SK-N-SH (cell line): ENCODE data around the gene MBIP. TPM values are rescaled to one million over a fixed set of nuclear protein-coding genes. Genes with fewer than 3 reads are reported as not detected.

ENCODE experiments used
- CTCF ChIA-PET: fragments of 300-600, 350-600 bp; formaldehyde crosslinking; extraction: SDS; loops from one replicate; lab custom pipeline; 2021; lab: Yijun Ruan, JAX
- POLR2A ChIA-PET: fragments of 350-600 bp; sonication (Branson Sonifier 250); formaldehyde crosslinking; extraction: SDS; loops from one replicate; lab custom pipeline; 2020; ENCODE audit warnings: antibody characterized with exemption, inconsistent platforms; lab: Yijun Ruan, JAX
- DNase-seq: peaks from one replicate; pipeline ENCODE4 v3.0.0; 2012
- H2AFZ ChIP-seq: fragments of 200-600 bp; sonication (generic); 2 replicates; pipeline ENCODE4 v1.8.1; 2016; ENCODE audit warnings: antibody characterized with exemption, mild to moderate bottlenecking, low read depth
- H3F3A ChIP-seq: fragments of 200-600 bp; sonication (generic); replicated peaks from 2 replicates; pipeline ENCODE3; 2016; ENCODE audit warnings: antibody characterized with exemption, mild to moderate bottlenecking; ENCODE audit not compliant: insufficient read depth
- H3K27ac ChIP-seq, 2 experiments: fragments of 200-500 bp in 1 of 2; fragments of 200-600 bp in 1 of 2; sonication (Bioruptor generic) in 1 of 2; sonication (generic), shearing (Covaris generic) in 1 of 2; 2 replicates each; pipeline versions ENCODE4 v1.5.1 to v1.6.1; 2014 to 2016; ENCODE audit warnings: low read depth in 2 of 2, inconsistent platforms in 1 of 2, low read length in 1 of 2, mild to moderate bottlenecking in 1 of 2, mixed read lengths in 1 of 2
- H3K27me3 ChIP-seq: fragments of 200-600 bp; sonication (generic), shearing (Covaris generic); 2 replicates; pipeline ENCODE4 v1.6.1; 2016; ENCODE audit warnings: mixed run types; ENCODE audit not compliant: insufficient read depth
- H3K36me3 ChIP-seq, 2 experiments: fragments of 200-500 bp in 1 of 2; fragments of 200-600 bp in 1 of 2; sonication (Bioruptor generic) in 1 of 2; sonication (generic) in 1 of 2; replicated peaks in 1 of 2; 2 replicates each; pipeline versions ENCODE3 to v1.5.1; 2014 to 2016; ENCODE audit warnings: low read length in 1 of 2, mild to moderate bottlenecking in 1 of 2; ENCODE audit not compliant: insufficient read depth in 2 of 2, control insufficient read depth in 1 of 2
- H3K4me1 ChIP-seq, 2 experiments: fragments of 200-500 bp in 1 of 2; fragments of 200-600 bp in 1 of 2; sonication (Bioruptor generic) in 1 of 2; sonication (generic), shearing (Covaris generic) in 1 of 2; 2 replicates each; pipeline versions ENCODE4 v1.5.1 to v1.6.1; 2014 to 2016; ENCODE audit warnings: low read depth in 1 of 2, low read length in 1 of 2, mixed run types in 1 of 2; ENCODE audit not compliant: insufficient read depth in 2 of 2, control insufficient read depth in 1 of 2
- H3K4me2 ChIP-seq: fragments of 200-600 bp; sonication (generic), shearing (Covaris generic); 2 replicates; pipeline ENCODE4 v1.6.1; 2017; ENCODE audit warnings: mixed run types
- H3K4me3 ChIP-seq, 2 experiments: fragments of 200-500 bp in 1 of 2; fragments of 200-600 bp in 1 of 2; sonication (Bioruptor generic) in 1 of 2; sonication (generic), shearing (Covaris generic) in 1 of 2; 2 replicates each; pipeline versions ENCODE4 v1.5.1 to v1.8.1; 2014 to 2016; ENCODE audit warnings: low read depth in 2 of 2, inconsistent platforms in 1 of 2, low read length in 1 of 2, mild to moderate bottlenecking in 1 of 2, mixed read lengths in 1 of 2, moderate library complexity in 1 of 2
- H3K79me2 ChIP-seq: fragments of 200-600 bp; sonication (generic); 2 replicates; pipeline ENCODE4 v1.8.1; 2017; ENCODE audit warnings: mild to moderate bottlenecking; ENCODE audit not compliant: insufficient read depth
- H3K9ac ChIP-seq: fragments of 200-600 bp; sonication (generic); 2 replicates; pipeline ENCODE4 v1.6.1; 2017; ENCODE audit warnings: mixed run types
- H3K9me2 ChIP-seq: fragments of 200-600 bp; sonication (generic); 2 replicates; pipeline ENCODE4 v1.6.1; 2017; ENCODE audit warnings: mixed run types
- H3K9me3 ChIP-seq: fragments of 200-600 bp; sonication (generic); 2 replicates; pipeline ENCODE4 v1.6.1; 2017; ENCODE audit warnings: mixed run types, mild to moderate bottlenecking, moderate library complexity
- H4K20me1 ChIP-seq: fragments of 200-600 bp; sonication (generic); 2 replicates; pipeline ENCODE4 v1.6.1; 2017; ENCODE audit warnings: mild to moderate bottlenecking, mixed run types; ENCODE audit not compliant: insufficient read depth
- CTCF ChIP-seq: fragments of 200-600 bp; sonication (generic); IDR thresholded peaks from 2 replicates; pipeline ENCODE4 v1.6.1; 2017; ENCODE audit warnings: antibody characterized with exemption, mild to moderate bottlenecking, moderate library complexity
- EP300 ChIP-seq, 2 experiments: IDR thresholded peaks; 2 replicates each; pipeline versions ENCODE4 v1.4.0 to v1.6.1; 2012; ENCODE audit warnings: borderline replicate concordance in 1 of 2, low read depth in 1 of 2, low read length in 1 of 2
- FOSL2 ChIP-seq: IDR thresholded peaks from 2 replicates; pipeline ENCODE4 v1.4.0; 2012; ENCODE audit warnings: low read depth, mild to moderate bottlenecking, moderate library complexity, borderline replicate concordance
- FOXJ3 ChIP-seq: sonication (generic); formaldehyde crosslinking; IDR thresholded peaks from 2 replicates; pipeline ENCODE4 v1.5.1; 2020; ENCODE audit warnings: mild to moderate bottlenecking, missing genetic modification reagents
- IRF3 ChIP-seq: fragments of 150-350 bp; IDR thresholded peaks from 2 replicates; pipeline ENCODE4 v1.6.1; 2016; ENCODE audit warnings: mild to moderate bottlenecking, low read depth, low read length
- MEF2A ChIP-seq: IDR thresholded peaks from 2 replicates; pipeline ENCODE4 v1.4.0; 2012; ENCODE audit warnings: low read depth, borderline replicate concordance
- MXI1 ChIP-seq: IDR thresholded peaks from 2 replicates; pipeline ENCODE4 v1.6.1; 2012; ENCODE audit warnings: mild to moderate bottlenecking, low read depth, low read length, improper control_type of control experiment
- POLR2AphosphoS5 ChIP-seq: IDR thresholded peaks from 2 replicates; pipeline ENCODE4 v1.6.1; 2012; ENCODE audit warnings: low read depth, low read length
- RAD21 ChIP-seq: IDR thresholded peaks from 2 replicates; pipeline ENCODE4 v1.6.1; 2012; ENCODE audit warnings: mild to moderate bottlenecking, low read length
- RFX5 ChIP-seq: IDR thresholded peaks from 2 replicates; pipeline ENCODE4 v1.6.1; 2012; ENCODE audit warnings: mild to moderate bottlenecking, improper control_type of control experiment, low read length
- SMC3 ChIP-seq: IDR thresholded peaks from 2 replicates; pipeline ENCODE4 v1.6.1; 2012; ENCODE audit warnings: low read depth, low read length, improper control_type of control experiment
- TAF1 ChIP-seq: IDR thresholded peaks from 2 replicates; pipeline ENCODE4 v1.6.1; 2012; ENCODE audit warnings: low read depth, mild to moderate bottlenecking, low read length, moderate library complexity, borderline replicate concordance
- TEAD4 ChIP-seq: IDR thresholded peaks from 2 replicates; pipeline ENCODE4 v1.4.0; 2012; ENCODE audit warnings: mild to moderate bottlenecking, borderline replicate concordance; ENCODE audit not compliant: insufficient read depth
- WGBS: methylation state at CpG from one replicate; pipeline ENCODE4 v1.1.6; 2017; ENCODE audit warnings: low lambda C conversion rate; 5-methylcytosine and 5-hydroxymethylcytosine counted together
- polyA plus RNA-seq, 3 experiments: library from polyadenylated mRNA; depleted of rRNA; stranded (reverse); fragments of >200 nt; gene quantifications; 2 replicates each; pipeline ENCODE4 v1.2.3, GENCODE V29; 2012

The MBIP gene
- polyA plus RNA-seq, 1 of the 3 experiments (the other 2 are of a cell fraction), result 11.5 TPM

DNA sequence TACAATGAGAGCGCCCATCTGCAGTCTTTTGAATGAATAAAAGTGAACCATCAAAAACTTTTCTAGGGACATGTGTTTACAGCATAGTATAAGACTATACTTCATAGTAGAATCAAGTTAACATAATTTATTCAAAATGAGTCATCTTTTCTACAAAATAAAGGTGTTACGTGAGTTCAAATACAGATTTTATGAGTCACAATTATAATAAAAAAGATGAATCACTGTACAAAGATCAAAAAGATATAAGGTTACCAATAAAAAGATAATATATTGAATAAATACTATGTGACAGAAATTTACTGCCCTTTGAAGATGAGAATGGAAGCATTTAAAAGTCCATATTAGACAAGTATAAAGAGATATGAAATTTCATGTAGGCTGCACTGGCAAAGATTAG, 2.8 kb downstream of the MBIP start:
- ChIA-PET CTCF (no interaction called here), POLR2A (no interaction called here)
- 61% methylated on average over 2 of the region's 2 CpGs for WGBS
- peaks cover 34% of the 10 kb centered on the region for H4K20me1 ChIP-seq
- H3K9ac ChIP-seq, result no peak overlapping the region
- DNase-seq, result no peak
- H3K4me1 ChIP-seq, result peaks cover 10% of the 10 kb centered on the region in 2 experiments; a peak in 3 of 4 replicates
- H3K9me3 ChIP-seq, result no peaks in the 10 kb centered on the region
- TF ChIP-seq RAD21 (no peak), FOSL2 (peak; percentile 24; the same call in 1 of the 2 replicates)
- H3K27ac ChIP-seq, result no peak overlapping the region
- peaks cover 61% of the 10 kb centered on the region for H3K79me2 ChIP-seq
- H3K4me3 ChIP-seq, result no peak overlapping the region
- H3K4me2 ChIP-seq, result no peak overlapping the region
- no peaks in the 10 kb centered on the region for H3K27me3 ChIP-seq
- H3K36me3 ChIP-seq, result peaks cover 15 to 23% of the 10 kb centered on the region in 2 experiments
- no peak overlapping the region for H2AFZ ChIP-seq
- peaks cover 3% of the 10 kb centered on the region for H3F3A ChIP-seq
- no peaks in the 10 kb centered on the region for H3K9me2 ChIP-seq

DNA sequence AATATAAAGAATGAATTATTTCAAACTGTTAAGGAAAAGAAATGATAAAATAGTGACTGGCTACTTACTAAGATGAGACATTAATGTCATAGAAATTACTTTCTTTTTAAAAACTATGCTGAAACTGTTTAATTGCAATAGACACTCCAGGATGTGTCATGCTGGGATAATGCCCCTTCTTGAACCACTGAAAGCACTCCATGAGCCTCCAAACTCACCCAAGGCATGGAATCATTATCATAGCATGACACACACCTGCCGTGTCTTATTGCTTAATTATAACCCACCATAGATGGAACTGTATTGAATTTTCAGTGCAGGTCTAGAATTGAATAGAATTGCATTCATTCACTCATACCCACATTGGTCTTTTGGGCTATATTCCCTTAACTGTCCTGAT, 4.3 kb downstream of the MBIP start:
- CTCF ChIA-PET, result no interaction called here
- H3K9me3 ChIP-seq, result no peaks in the 10 kb centered on the region
- H4K20me1 ChIP-seq, result peaks cover 34% of the 10 kb centered on the region
- no peak overlapping the region for H3K27ac ChIP-seq
- peaks cover 22 to 30% of the 10 kb centered on the region in 2 experiments for H3K36me3 ChIP-seq
- H3K4me2 ChIP-seq, result no peak overlapping the region
- TF ChIP-seq TAF1 (no peak), SMC3 (no peak), CTCF (no peak), FOSL2 (no peak), FOXJ3 (no peak), IRF3 (no peak), POLR2AphosphoS5 (no peak), MEF2A (no peak), MXI1 (no peak), EP300 (IDR thresholded peaks at IDR 0.05; ENCODE audit: borderline replicate concordance in 1 of 2, low read depth in 1 of 2, low read length in 1 of 2) (no peak), RFX5 (no peak), RAD21 (no peak), TEAD4 (no peak)
- H3K9me2 ChIP-seq, result no peaks in the 10 kb centered on the region
- H3K4me3 ChIP-seq, result no peak overlapping the region
- peaks cover 10% of the 10 kb centered on the region in 2 experiments; a peak in 3 of 4 replicates for H3K4me1 ChIP-seq
- peaks cover 61% of the 10 kb centered on the region for H3K79me2 ChIP-seq
- H3K9ac ChIP-seq, result no peak overlapping the region
- H2AFZ ChIP-seq, result no peak overlapping the region
- no peaks in the 10 kb centered on the region for H3K27me3 ChIP-seq
- 100% methylated on average over 1 of the region's 1 CpG for WGBS
- POLR2A ChIA-PET, result no interaction called here
- no peak for DNase-seq
- H3F3A ChIP-seq, result peaks cover 3% of the 10 kb centered on the region
